ENCODE data around the gene TRDMT1.

Gene TRDMT1

DNA sequence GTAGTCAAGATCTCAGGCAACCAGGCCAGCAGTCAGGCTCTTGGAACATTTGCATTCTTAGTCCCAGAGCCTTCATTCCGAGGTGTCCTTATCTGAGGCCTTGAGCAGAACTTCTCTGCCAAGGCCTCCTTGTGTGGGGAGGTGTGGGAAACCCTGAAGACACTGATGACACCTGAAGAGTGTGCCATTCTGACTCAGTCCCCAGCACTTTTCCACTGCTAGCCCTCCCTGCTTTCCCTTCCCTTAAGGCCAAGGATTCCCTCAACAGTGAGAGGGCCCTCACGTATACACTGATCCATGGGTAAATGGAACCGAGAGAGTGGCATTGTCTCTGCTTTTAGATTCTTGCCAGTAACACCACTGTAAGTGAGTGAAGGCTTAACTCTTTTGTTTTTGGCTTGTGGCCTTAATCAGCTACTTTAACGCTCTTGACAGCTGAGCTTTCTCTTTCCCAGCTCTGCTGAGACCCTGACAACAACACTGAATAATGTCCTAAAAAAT lies 30.3 kb downstream of the TRDMT1 start:
- DNase-seq: no peak

GRCh38 chr10:17169803-17170202 lies 31.7 kb downstream of the TRDMT1 start:
- DNase-seq: no peak

- DNase-seq: no peak
These were observed 34.8 kb downstream of the TRDMT1 start for GRCh38 chr10:17166699-17167098.

- no peak for DNase-seq
These were observed 38.6 kb downstream of the TRDMT1 start for GRCh38 chr10:17162828-17163227.

- DNase-seq: no peak
These were observed 39.7 kb downstream of the TRDMT1 start for GRCh38 chr10:17161775-17162174.

DNA sequence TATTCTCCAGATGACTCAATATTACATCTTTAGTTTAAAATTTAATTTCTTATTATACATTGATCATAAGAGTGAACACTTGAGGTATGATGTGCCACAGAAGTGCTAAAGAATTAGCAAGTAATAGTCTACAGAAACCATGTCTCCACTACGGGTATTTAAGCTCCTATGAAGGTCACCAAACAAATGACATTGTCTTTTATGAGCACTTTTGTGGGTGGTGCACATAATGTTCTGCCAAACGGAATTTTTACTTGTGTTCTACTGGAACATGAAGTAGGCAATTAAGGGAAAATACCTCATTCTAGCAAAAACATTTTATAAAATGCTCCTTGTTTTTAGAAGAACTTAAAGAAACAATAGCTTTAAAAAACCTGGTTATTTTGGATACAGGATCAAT lies 44.4 kb downstream of the TRDMT1 start:
- DNase-seq: no peak

- DNase-seq: no peak
These were observed 45.6 kb downstream of the TRDMT1 start for GRCh38 chr10:17155826-17156225.

DNA sequence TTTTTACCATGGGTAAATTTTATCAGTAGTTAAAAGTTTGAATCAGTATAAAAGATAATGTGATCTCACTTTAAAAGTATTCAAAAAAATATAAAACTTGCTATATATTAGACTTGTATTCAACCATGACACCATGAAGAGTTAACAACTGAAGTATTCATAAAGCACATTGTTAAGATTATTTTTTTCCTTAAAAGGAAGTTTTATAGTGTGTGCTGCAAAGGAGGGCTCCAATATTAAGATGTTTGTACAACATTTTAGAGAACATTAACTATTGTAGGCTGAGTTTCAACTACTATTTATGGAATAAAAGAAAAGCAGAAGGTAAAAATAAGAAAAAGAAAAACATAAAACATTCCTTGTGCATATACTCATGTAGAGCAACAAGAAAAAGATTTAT lies 47.4 kb downstream of the TRDMT1 start:
- DNase-seq: no peak

GRCh38 chr10:17153321-17153720 lies 48.2 kb downstream of the TRDMT1 start:
- DNase-seq: no peak

- DNase-seq: no peak
These were observed 49.8 kb downstream of the TRDMT1 start for GRCh38 chr10:17151716-17152115.

DNA sequence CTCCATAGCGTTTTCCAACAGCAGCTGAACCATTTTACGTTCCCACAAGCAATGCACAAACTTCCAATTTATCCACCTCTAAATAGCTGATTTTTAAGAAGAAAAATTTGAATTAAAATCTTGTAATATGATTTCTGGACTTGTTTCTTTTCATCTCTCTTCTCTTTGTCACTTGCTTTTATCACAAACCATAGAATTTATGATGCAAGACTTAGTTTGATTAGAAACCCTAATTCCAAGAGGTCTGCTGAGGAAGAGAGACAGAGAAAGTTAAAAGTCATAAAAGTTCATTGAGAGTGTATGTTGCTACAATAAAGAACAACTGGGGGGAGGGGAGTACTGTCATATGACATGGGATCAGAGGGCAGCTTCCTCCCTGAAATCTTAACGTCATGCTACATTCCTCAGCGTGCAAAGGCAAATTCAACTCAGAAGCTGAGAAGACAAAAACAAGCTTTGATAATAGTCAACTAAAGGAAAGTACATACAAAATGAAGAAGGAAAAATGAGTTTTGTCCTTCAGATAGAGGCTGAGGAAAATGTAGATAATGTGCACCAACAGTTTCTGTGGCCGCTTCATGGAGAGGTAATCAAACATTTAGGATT lies 53.5 kb downstream of the TRDMT1 start:
- no peak for DNase-seq

- no peak for DNase-seq
These were observed 54.6 kb downstream of the TRDMT1 start for GRCh38 chr10:17146892-17147291.

GRCh38 chr10:17145239-17145638 lies 56.2 kb downstream of the TRDMT1 start:
- no peak for DNase-seq

DNA sequence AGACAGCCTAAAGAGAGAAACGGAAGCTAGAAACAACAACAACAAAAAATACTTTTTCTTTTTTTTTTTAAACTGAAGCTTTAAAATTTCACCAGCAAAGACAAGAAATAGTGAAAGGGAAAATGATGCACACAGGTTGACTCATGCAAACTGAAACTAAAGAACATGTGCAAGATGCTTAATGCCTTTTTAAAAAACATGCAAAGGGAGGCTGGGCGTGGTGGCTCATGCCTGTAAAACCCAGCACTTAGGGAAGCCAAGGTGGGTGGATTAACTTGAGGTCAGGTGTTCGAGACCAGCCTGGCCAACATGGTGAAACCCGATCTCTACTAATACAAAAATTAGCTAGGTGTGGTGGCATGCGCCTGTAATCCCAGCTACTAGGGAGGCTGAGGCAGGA lies 56.7 kb downstream of the TRDMT1 start:
- peak; percentile 73 for DNase-seq

GRCh38 chr10:17144032-17144431 lies 57.4 kb downstream of the TRDMT1 start:
- no peak for DNase-seq

- no peak for DNase-seq
These were observed 58.3 kb downstream of the TRDMT1 start for GRCh38 chr10:17143055-17143690.

DNA sequence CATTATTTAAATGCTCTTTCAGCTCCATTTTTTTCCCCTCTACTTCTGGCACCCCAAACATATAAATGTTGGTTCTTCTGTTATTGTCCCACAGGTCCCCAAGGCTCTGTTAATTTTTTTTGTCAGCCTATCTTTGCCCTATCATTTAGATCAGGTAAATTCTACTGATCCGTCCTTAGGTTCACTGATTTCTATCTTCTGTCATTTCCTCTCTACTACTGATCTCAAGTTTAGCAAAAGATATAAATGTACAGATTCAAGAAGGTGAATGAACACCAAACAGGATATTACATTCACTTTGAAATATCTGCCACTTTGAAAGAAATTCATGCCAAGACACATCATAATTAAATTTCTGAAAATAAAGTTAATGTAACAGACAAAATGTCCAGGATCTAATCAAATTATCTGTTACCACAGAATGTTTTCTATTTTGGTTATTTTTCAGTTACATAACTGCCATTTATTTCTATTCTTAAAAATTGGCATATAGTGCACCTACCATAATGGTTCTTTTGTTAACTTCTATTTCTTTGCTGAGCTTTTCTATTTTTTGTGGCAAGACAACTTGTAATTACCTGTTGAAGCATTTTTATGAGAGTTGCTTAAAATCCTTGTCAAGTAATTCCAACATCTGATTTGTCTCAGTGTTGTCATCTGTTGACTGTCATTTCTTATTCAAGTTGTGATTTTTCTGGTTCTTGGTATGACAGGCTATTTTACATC lies 59.8 kb downstream of the TRDMT1 start:
- no peak for DNase-seq

- DNase-seq: no peak
These were observed 61.1 kb downstream of the TRDMT1 start for GRCh38 chr10:17140386-17140761.

- DNase-seq: no peak
These were observed 62.9 kb downstream of the TRDMT1 start for GRCh38 chr10:17138460-17139042.

DNA sequence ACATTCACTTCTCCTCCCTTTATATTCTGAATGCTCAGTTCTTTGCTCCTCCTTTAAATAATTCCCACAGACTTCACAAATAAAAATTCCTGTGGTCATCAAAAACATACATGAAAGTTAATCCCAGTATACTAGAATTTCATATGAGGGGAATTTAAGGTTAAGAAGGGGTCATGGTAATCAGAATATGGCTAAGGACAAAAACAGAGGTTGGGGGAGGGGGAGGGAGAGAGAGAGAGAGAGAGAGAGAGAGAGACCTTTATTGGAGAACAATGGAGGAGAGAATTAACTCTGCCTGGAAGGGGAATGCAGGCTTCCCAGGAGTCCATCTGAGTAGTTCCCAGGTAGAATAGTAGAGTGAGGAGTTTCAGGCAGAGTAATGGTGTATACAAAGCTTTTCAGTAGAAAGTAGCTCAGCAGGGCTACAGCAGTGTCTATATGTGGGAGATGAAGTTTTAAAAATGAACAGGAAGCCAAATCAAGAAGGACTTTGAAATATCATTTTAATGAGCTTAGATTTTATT lies 66.7 kb downstream of the TRDMT1 start:
- no peak for DNase-seq

GRCh38 chr10:17134282-17134681 lies 67.2 kb downstream of the TRDMT1 start:
- DNase-seq: no peak

GRCh38 chr10:17129741-17130140 lies 71.7 kb downstream of the TRDMT1 start, which contains the start of gene CUBN:
Gene CUBN, minus strand, starts transcription at chr10:17129811. Its CDS starts 46 bp downstream, at chr10:17129765.
- DNase-seq: no peak

GRCh38 chr10:17128261-17128660 lies 73.2 kb downstream of the TRDMT1 start:
- no peak for DNase-seq
